ENCODE results near the gene PKNOX1.
"Not testable (repeated sequence)": the region's sequence is repeated elsewhere in the genome, so short reads cannot be mapped to it uniquely, and the experiment has no call there.

Gene PKNOX1

DNA sequence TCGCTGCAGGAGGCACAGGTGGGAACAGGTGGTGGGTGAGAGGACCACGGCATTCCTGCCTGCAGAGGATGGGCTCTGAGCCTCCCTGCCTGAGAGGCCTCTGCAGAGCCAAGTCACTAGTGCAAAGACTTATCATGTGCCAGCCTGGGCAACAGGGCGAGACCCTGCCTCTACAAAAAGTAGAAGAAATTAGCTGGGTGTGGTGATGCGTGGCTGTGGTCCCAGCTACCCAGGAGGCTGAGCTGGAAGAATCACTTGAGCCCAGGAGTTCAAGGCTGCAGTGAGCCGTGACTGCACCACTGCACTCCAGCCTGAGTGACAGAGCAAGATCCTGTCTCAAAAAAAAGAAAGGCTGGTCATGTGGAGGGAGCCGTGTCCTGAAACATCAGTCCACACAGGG is 46.4 kb downstream of the PKNOX1 start:
- DNase-seq (ENCODE audit: low read depth), result no peak

DNA sequence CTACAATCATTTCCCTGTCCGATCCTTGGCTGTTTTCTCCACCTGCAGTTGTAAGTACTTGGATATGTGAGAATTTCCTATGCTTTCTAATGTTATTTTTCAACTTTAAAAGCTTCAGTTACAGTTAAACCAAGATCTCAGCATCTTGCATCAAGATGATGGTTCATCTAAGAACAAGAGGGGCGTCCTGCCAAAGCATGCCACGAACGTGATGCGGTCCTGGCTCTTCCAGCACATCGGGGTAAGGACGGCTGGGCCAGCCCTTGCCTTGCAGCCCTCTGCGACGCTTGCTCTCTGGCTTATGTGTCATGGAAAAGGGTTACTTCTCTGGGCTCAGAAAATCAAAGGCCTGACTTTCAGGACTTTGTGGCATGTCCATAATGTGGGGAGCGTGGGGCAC is 46.8 kb downstream of the PKNOX1 start:
- DNase-seq (ENCODE audit: low read depth), result no peak

DNA sequence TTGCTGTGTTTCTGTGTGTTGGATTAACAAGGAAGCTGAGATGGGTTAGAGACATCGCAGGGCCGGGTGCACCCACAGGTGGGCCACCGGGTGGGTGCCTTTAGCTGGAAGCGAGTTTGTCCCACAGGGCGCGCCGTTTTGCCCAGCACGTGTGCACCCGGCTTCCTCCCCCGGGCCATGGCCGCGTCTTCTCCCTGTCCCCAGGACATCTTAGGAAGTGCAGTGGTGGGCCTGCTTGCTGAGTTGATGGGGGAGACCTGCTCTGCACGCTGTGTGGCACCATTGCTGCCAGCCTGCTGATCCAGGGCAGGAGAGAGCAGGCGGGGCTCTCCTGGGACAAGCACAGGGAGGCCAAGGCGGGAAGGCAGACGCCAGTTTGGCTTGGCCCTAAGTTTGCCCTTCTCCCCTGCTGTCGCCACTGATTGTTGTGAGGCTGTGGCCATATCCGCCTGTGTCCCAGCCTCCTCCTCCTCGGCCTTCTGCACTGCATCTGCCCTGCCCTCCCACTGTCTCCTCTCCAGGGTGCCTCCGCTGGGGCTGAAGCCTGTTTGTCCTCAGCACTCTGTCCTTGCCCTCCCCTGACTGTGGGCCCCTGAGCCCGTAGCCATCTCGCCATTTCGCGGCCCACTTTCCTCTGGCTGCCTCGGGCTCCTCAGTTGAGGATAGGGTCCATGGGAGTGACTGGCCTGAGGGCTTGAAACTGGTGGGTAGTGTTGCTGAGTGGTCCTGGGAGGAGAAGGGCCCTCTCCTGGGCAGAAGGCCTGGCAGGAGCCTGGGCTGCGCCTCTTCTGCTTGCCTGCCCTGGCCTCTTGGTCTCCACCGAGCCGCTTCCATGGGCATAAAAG is 47.6 kb downstream of the PKNOX1 start:
- DNase-seq (ENCODE audit: low read depth), result no peak

DNA sequence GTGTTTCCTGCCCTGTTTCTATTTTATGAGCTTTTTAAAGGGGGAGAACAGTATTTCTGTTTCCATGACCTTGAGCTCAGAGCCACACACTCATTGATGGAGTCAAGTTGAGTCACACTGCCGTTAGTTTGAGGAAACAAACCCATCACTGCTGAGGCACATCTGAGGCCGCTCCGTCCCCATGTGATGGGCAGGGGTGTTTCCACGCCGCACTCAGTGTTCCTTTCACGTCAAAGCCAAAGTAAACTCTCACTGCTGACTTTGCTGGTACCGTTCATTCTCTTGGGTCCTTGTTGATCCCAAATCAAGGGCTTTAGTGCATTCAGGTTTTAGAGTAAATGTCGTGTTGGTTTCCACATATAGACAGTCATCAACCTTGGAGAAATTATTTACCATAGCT is 48.8 kb downstream of the PKNOX1 start:
- DNase-seq (ENCODE audit: low read depth), result no peak

DNA sequence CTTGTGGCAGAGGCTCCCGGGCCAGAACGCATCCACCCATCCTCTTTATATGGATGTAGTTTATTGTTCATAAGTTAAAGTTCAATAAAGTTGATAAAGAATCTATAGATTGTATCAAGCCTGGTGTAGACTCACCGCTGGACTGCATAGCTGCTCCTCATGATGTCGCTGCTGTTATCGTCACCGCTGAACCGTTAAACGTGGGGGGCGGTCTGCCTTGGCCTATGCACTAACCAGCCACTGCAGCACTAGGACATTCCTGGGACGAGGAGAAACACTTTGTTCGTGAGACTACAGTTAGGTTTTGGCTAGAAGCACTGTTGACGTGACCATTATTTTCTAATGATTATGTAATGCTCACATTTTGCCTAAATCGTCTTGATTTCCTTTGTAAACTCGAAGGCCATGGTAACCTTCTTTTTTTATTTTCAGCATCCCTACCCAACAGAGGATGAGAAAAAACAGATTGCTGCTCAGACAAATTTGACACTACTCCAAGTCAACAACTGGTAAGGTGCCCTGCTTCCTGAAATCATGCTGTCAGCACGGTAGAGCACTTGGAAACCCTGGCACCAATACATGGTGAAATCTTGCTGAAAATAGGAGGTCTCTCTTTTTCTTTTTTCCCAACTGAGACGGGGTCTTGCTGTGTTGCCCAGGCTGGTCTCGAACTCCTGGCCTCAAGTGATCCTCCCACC is 50.2 kb downstream of the PKNOX1 start:
- DNase-seq (ENCODE audit: low read depth), result no peak

DNA sequence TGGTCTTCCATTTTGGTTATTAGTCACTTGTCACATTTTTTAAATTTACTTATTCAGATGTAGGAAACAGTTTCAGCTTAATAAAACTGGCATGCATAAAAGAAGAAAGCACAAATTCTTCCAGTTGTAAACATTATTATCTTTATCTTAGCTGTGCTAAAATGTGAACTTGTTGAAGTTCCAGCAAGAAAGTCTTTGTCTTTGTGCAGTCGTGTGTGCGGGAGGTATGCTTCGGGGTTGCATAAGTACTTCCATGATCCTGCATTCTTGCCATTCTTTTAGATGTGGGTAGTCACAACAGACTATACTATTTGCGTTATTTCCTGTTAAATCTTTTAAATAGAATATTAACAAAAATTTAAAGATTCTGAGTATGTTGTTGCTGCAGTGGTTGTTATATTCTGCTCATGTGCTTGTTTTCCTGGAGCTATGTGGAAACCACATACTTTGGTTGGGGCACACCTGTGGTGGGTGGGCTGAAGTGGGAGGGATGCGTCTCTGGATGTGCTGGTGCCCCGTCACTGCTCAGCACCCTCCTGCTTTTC is 51.3 kb downstream of the PKNOX1 start:
- no peak for DNase-seq (ENCODE audit: low read depth)

DNA sequence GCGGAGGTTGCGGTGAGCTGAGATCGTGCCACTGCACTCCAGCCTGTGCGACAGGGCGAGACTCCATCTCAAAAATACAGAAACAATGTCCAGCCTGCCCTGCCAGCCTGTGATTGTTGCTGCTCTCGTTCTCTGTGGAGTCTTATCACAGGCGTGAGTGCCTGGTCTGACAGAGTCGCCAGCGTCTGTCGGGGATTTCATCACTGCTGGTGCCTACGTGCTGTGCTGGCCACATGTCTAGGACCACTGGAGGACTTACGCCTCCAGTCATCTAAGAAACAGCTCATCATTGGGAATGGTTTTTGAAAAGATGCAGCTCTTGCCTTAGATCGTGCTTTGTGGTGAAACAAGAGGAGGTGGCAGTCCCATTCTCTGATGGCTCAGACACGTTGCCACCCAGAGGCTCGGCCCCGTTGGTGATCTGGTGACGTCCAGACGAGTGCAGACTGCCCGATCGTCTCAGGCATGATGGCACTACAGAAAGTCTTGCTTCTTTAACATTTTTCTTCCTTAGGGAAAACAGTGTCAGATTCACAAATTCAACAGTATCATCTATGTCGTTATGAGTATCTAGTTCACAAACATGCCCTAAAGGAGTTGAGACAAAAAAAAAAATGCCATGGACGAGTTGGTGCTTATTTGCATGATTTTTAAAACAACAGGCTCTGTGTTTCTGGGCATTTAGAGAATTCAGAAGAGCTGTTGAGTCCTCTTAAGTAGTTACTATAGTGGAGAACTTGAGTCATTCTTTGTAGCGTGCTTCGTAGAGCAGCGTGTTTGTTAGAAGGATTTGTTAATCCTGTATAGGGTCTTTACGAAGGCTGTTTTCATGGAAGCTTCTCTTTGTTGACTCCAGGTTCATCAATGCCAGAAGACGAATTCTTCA is 53.7 kb downstream of the PKNOX1 start:
- no peak for DNase-seq (ENCODE audit: low read depth)

DNA sequence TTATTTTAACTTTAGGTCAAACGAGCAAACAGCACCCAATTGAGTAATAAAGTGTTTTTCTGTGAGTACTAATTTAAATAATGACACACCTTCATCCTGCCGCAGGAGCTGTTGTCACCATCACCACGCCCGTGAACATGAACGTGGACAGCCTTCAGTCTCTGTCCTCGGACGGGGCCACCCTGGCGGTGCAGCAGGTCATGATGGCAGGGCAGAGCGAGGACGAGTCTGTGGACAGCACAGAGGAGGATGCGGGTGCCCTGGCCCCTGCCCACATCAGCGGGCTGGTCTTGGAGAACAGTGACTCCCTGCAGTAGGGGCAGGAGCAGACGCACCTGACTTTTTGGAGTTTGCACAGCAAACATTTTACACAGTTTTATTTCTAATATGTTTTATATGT is 55.4 kb downstream of the PKNOX1 start:
- no peak for DNase-seq (ENCODE audit: low read depth)

DNA sequence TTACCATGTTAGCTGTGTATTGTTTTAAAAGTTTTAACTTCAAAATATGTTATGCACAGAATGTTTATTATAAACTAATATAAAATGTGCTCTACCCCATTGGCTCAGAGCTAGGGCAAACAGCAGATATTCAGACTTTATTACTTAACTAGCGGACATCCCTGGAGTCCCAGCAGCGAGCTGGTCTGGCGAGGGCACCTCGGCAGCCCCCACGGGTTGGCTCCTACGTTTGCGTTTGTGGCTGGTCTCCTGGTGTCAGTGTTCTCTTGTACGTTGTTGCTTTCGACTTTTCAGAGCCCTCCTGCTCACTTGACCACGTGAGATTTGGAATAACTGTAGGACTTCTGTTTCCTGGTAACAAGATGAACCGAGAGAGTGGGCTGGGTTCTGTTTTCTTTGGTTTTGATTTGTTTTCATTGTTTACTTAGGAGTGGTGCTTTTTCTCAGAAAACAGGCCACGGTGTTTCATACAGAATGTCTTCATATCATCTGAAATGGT is 56.8 kb downstream of the PKNOX1 start:
- DNase-seq (ENCODE audit: low read depth), result no peak

DNA sequence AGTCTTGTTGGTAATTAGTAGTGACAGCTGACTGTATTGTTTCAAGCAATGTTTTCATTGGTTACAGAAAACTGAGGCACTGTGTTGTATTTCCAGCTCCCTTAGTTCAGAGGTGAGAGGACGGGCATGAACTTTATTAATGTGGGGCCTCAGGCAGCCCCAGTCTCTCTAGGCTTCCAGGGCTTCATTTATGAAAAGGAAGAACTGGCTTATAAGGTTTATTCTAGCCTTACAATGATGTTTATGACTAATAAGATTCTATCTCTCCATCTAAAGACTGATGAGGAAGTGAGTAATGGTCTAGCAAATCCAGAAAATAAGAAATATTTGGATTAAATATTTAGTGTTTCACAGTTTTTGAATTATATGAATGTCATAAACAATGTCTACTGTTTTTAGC is 59.7 kb downstream of the PKNOX1 start:
- DNase-seq (ENCODE audit: low read depth), result no peak

DNA sequence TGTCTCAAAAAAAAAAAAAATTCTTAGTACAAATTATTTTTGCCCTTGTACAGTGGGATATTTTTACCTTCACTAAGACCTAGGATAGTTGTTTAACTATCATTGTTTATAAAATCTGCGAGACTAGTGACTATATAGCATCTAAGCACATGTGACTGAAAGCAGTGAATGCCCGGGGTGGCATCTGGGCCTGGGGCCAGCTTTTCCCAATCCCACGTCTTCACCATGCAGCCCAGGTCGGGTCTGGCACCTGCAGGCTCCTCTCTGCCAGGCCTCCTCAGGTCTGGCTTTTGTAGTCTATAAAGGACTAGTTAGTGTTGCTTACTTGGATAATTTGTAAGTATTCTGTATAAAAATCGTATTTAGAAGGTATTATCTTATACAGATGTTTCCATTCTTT is 60.5 kb downstream of the PKNOX1 start:
- no peak for DNase-seq (ENCODE audit: low read depth)

DNA sequence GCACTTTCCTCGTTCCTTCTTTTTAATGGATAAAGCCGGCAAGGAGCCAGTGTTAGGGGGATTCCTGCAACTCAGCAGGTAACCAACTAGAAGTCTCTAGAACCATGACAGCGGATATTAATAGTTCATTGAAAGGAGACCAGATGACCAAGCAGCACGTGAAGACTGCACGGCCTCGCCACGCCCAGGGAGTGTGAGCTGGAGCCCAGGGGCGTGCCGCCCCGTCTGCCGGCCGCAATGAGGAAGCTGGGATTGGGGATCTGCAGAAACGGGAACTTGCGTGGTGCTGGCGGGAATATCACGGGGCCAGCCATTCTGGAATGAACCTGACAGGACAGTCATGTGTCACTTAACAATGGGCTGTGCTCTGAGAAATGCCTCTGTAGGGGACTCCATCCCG is 62.5 kb downstream of the PKNOX1 start:
- not testable (repeated sequence) for DNase-seq (ENCODE audit: low read depth)

DNA sequence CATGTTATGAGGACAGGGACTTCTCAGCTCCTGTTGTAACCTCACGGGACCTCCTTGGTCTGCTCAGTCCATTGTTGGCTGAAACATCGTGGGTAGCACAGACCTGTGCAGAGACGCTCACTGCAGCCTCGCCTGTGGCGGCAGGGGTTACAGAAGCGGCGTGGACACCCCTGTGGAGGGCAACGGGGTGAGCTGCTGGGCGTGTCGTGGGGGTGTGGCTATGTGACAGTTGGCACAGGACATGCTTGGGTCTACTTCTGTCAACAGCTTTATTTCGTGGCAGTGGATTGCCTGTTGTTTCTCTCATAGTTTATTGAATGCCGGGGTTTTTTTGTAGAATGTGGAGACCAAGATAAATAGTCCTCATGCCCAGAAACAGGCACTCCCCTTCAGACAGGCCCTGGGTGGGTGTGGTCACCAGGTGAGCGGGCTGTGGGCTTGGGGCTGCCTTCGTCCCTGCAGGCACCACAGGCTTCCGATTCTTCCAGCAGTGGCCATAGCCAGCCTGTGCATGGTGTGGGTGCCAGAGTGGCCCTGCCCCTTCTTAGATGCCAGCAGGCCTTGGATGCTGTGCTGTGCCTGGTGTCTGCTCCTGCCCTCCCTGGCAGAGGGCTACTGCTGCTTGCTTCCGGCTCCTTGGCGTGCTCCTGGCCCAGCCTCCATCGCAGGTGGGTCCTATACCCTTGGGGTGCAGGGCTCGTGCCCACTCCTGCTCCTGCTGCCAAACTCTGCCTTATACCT is 63.7 kb downstream of the PKNOX1 start:
- DNase-seq (ENCODE audit: low read depth), result not testable (repeated sequence)

DNA sequence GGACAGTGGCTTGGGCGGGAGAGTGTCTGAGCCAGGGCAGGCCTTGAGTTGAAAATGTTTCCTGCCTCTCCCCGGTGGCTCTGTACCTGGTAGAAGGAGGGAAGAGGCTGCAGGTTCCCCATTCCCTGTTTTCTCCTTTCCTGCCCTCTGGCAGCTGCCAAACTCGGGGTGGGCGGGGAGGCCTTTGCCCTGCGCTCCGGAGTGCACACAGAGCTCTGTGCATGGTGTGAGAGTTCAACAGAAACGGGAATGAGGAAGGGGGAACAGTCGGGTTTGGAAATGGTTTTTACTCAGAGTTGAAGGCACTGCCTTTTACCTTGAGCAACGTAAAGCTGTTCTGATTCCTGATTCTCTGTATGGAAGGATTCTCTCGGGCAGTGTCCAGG is 64.3 kb downstream of the PKNOX1 start:
- not testable (repeated sequence) for DNase-seq (ENCODE audit: low read depth)

DNA sequence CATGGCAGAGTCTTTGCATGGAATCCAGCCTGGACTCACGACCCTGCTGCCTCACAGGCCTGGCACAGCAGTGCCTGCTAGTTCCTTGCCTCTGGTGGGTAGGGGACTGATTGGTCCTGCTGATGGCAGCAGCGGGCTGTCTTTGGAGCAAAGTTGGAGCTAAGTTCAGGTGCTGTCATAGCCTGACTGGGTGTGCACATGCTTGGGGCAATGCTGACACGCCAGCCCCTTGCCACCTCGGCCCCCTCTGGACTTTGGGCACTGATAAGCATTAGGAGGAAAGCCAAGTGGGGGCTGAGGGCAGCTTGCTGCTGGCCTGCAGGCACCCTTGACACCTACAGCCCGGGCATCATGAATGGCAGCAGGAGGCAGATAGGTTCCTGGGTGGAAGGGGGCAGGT is 67.8 kb downstream of the PKNOX1 start:
- DNase-seq (ENCODE audit: low read depth), result not testable (repeated sequence)

DNA sequence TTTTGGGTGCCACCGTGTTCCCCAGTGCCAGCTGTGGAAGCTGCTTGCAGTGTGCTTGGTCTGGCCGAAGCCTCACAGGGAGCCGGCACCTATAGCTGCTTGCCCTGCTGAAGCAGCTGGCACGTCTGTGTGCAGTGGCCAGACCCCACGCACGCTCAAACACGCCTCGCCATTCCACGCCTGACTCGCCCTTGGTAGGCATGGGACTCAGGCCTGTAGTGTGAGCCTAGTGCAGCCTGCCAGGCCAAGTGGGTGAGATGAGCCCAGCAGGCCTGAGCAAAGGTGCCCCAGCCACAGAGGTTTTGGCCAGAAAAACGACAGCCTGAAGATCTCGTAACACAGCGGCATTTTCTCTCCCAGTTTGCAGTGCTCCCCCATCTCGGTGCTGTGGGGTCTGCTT is 68.9 kb downstream of the PKNOX1 start:
- DNase-seq (ENCODE audit: low read depth), result not testable (repeated sequence)

DNA sequence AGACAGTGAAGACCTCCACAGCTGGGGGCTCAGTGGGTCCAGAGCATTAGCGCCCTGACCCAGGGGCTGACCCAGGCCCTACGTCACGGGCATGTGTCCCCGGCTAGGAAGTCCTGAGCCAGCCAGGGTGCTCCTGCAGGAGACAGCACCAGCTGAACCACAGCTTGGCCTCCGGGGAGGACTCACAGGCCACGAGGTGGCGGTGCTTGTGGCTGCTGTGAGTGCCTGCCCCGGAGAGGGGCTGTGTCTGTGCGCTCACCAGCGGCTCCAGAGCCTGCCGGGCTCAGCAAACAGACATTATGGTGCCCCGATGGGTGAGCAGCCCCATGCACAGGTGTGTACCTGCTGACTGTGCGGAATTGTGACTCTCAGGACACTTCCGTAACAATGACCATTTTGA is 70.2 kb downstream of the PKNOX1 start:
- not testable (repeated sequence) for DNase-seq (ENCODE audit: low read depth)

DNA sequence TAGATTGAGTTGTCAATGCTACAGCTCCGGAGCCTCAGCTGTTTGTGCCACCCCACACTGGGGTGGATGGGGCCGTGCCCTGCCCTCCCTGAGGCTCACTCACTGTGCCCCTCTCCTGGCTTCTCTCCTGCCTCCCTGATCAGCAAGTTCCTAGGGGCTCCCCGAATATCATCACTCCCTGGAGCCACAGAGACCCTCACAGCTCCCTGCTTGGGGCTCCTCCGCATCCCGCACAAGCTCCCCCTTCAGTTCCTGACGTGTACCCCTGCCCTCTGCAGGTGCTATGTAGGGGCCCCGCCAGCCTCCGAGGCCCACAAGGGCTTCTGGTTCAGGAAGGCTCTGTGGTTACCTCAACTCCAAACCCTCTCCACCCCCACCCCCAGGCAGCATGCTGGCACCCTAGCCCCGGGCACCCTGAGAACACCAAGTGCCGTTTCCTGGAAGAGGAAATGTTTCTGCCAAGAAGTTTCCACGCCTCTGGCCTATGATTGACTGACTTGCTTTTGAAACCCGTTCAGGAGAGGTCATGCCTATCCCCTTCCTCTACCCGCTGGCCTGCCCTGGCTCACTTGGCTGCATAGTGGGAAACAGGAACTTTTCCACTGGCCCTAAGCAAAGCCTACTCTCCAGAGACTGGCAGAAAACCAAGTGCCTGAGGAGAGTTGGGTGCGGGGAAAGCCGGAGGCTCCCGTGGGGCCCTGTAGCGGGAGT is 71.0 kb downstream of the PKNOX1 start:
- DNase-seq (ENCODE audit: low read depth), result not testable (repeated sequence)

DNA sequence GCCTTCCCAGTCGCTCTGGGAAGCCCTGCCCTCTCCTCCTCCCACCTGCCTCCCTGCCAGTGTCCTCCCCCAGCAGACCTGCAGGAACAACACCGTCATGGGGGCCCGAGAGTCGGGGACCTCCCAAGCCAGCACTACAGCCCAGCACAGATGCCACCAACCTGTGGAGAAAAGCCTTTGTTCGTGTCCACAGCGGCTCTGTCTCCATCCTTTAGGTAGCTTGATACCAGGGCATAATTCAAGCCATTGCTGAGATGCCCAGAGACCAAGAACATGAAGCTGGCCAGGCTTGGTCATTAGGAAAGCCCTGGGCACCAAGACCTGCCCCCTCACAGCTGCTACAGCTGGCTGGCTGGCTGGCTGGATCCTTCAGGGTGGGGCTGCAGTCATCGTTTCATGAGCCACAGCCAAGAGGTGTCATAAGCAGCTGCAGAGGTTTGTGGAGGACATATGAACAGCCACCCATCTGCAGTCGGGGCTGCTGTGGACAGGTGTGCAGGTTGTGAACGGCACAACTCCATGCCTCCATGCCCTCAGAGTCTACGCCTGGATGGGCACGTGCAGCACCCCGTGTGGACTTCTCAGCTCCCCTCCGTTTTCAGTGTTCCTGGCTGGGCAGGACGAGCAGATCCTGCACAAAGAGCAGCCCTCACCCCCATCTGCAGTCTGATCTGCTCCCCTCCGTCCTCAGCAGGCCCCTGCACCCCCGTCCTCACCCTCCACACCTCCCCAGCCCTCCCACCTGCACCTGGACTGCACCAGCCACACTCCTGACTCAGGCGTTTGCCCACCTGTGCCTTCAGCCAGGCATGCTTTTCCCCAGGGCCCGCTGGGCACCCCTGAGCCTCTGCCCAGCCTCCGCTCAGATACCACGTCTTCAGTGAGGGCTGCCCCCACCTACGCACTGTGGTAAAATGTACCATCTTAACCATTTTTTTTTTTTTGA is 71.8 kb downstream of the PKNOX1 start:
- not testable (repeated sequence) for DNase-seq (ENCODE audit: low read depth)

DNA sequence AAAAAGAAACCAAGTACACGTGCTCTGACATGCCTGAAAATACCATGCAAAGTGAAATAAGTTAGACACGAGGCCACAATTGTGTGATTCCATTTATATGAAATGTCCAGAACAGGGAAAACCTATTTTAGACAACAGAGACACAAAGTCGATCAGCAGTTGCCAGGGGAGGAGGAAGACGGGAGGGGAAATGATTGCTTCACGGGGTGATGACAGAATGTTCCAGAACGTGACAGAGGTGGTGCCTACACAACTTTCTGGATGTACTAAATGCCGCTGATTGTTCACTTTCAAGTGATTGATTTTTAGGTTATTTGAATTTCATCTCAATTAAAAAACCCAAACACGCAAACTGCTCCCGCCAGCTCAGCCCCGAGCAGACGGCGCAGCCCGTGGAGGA is 78.8 kb downstream of the PKNOX1 start:
- not testable (repeated sequence) for DNase-seq (ENCODE audit: low read depth)

Measured in activated T-helper 1 cell treated with Interleukin-2 at 50 U/mL for 16 hours (primary cell).